ENCODE results near the gene KCNQ1OT1.
"Not testable (repeated sequence)": the region's sequence is repeated elsewhere in the genome, so short reads cannot be mapped to it uniquely, and the experiment has no call there.

KCNQ1OT1 gene

GRCh38 chr11:2651054-2651617, 48.7 kb downstream of the KCNQ1OT1 start:
- DNase-seq, result no peak

DNA sequence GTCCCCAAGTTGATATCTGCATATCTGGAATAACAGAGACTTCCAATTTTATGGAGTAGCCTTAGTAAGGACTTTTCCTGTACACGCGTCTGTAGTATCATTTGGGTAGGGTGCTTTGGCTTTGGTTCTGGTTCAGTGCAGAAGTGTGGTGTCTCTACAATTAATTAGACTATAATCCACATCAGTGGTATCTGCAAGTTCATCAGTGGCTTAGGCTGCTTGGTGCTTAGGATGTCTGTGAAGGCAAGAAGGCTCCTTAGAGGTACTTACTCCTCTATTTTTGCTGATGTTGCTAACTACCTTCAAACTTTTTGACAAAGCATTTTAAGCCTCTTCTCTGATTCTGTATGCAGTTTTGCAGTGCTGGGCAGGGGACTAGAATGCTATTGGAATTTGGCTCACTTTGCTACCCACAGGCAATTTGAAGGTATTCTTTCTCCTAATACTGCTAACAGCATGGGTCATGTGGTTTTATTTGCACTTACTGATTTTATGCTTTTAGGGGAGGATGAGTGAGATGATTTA, 49.4 kb downstream of the KCNQ1OT1 start:
- DNase-seq, result no peak

- DNase-seq, result no peak
Measured at GRCh38 chr11:2649848-2650247, 49.9 kb downstream of the KCNQ1OT1 start.

DNA sequence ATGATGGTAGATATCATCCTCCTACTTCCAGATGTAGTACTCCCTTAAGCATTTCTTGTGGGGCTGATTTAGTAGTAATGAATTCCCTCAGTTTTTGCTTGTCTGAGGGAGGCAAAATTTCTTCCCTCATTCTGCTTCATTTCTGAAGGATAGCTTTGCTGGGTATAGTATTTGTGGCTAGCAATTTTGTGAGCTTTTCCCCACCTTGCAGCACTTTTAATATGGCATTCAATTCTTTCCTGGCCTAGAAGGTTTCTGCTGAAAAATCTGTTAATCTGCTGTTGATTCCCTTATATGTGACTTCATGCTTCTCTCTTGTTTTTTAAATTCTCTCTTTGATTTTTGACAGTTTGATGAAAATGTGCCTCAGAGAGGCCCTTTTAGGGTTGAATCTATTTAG, 50.4 kb downstream of the KCNQ1OT1 start:
- DNase-seq, result no peak

DNA sequence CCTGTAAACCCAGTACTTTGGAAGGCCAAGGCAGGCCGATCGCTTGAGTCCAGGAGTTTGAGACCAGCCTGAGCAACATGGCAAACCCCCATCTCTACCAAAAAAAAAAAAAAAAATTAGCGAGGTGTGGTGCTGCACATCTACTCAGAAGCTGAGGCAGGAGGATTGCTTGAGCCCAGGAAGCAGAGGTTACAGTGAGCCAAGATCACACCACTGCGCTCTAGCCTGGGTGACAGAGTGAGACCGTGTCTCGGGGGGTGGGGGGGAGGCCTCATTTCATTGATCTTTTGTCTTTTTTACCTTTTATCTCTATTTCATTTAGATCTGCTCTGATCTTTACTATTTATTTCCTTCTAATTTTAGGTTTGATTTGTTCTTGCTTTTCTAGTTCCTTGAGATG, 51.8 kb downstream of the KCNQ1OT1 start:
- DNase-seq, result no peak

DNA sequence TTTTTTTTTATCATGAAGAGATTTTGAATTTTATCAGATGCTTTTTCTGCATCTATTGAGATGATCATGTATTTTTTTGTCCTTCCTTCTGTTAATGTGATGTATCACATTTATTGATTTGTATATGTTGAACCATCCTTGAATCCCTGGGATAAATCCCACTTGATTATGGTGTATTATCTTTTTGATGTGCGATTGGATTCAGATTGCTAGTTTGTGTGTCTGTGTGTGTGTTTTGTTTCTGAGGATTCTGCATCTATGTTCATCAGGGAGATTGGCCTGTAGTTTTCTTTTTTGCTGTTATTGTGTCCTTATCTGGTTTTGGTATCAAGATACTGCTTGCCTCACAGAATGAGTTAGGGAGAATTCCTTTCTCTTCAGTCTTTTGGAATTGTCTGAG, 52.6 kb downstream of the KCNQ1OT1 start:
- no peak for DNase-seq

GRCh38 chr11:2645779-2646118, 54.0 kb downstream of the KCNQ1OT1 start:
- no peak for DNase-seq

DNA sequence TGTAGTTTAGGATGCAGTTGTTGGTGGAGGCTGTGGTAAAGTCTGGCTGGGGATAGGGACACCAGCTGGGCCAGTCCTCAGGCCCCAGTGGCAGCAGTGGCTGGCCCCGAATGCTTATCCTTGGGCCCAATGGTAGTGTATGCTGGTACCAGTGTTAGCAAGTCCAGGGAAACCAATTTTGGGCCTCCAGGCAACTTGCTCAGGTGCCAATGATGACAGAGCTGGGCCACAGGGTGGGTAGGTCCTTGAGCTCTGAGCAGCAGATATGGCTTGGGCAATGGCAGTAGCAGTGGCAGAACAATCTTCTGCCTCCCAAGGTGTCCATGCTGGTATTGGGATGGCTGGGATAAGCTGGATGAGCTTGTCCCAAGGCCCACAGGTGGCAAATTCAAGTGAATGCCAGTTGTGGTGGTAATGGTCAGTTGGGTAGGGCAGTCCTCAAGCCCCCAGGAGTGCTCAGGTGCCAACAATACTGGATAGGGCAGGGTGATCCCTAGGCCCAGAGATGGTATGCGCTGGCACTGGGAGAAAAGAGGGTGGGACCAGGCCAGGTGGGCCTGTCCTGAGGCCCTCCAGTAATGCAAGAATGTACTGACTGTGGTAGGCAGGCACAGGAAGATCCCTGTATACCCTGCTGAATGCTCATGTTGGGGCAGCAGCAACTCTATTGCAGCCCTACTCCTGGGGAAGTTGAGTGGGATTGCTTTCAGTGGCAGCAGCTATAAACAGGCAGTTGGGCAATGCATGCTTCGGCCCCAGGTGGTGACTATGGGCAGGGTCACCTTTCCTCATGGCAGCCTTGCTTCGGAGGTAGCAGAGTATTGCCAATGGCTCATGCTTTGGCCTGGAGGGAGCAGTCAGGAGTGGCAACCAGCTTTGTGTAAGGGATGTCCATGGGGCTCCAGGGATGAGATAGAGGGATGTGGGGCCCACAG, 54.7 kb downstream of the KCNQ1OT1 start:
- no peak for DNase-seq

DNA sequence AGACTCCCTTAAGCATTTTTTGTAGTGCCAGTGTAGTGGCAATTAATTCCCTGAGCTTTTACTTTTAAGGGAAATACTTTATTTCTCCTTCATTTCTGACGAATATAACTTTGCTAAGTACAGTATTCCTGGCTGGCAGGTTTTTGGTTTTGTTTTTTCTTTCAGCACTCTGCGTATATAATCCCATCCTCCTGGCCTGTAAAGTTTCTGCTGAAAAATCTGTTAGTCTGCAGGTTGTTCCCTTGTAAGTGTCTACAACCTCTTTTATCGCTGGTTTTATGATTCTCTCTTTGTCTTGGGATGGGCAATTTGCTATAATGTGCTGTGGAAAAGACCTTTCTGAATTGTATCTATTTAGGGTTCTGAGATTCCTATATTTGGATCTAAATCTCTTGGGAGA, 56.0 kb downstream of the KCNQ1OT1 start:
- no peak for DNase-seq

GRCh38 chr11:2641623-2642022, 58.2 kb downstream of the KCNQ1OT1 start:
- DNase-seq, result no peak

GRCh38 chr11:2639763-2640162, 60.0 kb downstream of the KCNQ1OT1 start:
- DNase-seq, result not testable (repeated sequence)

GRCh38 chr11:2631161-2631560, 68.6 kb downstream of the KCNQ1OT1 start:
- DNase-seq, result no peak

GRCh38 chr11:2630679-2631078, 69.1 kb downstream of the KCNQ1OT1 start:
- DNase-seq, result no peak

- no peak for DNase-seq
Measured at GRCh38 chr11:2625183-2625582, 74.6 kb downstream of the KCNQ1OT1 start.

GRCh38 chr11:2621894-2622293, 77.9 kb downstream of the KCNQ1OT1 start:
- DNase-seq, result no peak

GRCh38 chr11:2612884-2613571, 86.8 kb downstream of the KCNQ1OT1 start:
- no peak for DNase-seq

DNA sequence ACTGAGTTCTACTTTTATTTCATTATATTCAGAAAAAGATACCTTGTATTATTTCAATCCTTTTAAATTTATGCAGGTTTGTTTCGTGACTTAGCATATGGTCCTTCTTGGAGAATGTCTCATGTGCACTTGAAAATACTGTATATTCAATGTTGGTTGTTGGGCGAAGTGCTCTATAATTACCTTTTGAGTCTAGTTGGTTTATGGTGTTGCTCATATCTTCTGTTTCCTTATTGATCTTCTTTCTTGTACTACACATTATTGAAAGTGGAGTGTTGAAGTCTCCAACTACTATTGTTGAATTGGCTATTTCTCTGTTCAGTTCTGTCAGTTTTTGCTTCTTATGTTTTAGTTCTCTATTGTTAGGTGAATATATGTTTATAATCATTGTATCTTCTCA, 90.4 kb downstream of the KCNQ1OT1 start:
- DNase-seq, result no peak

GRCh38 chr11:2599561-2600189, 100.1 kb downstream of the KCNQ1OT1 start:
- DNase-seq, result no peak

GRCh38 chr11:2595204-2595603, 104.6 kb downstream of the KCNQ1OT1 start:
- DNase-seq, result no peak

- DNase-seq, result no peak
Measured at GRCh38 chr11:2594267-2594666, 105.5 kb downstream of the KCNQ1OT1 start.

- no peak for DNase-seq
Measured at GRCh38 chr11:2593393-2593950, 106.3 kb downstream of the KCNQ1OT1 start.

GRCh38 chr11:2592559-2593392, 107.0 kb downstream of the KCNQ1OT1 start:
- no peak for DNase-seq

All from NCI-H226 (cell line).